GF-D8 (cell line): ENCODE results near the gene SCGB2B2.
"Not testable (repeated sequence)": the region's sequence is repeated elsewhere in the genome, so short reads cannot be mapped to it uniquely, and the experiment has no call there.

Source experiments
- DNase-seq: peaks from one replicate; lab custom pipeline; 2025; lab: John Stamatoyannopoulos, UW

The SCGB2B2 gene

GRCh38 chr19:34668690-34669089 lies 8.3 kb downstream of the SCGB2B2 start:
- DNase-seq: not testable (repeated sequence)

GRCh38 chr19:34668077-34668689 lies 8.8 kb downstream of the SCGB2B2 start:
- DNase-seq: not testable (repeated sequence)

- no peak for DNase-seq
Measured at GRCh38 chr19:34667349-34668076, 9.4 kb downstream of the SCGB2B2 start.

- DNase-seq: no peak
Measured at GRCh38 chr19:34666958-34667265, 10.0 kb downstream of the SCGB2B2 start.

- DNase-seq: no peak
Measured at GRCh38 chr19:34666200-34666957, 10.6 kb downstream of the SCGB2B2 start.

- DNase-seq: not testable (repeated sequence)
Measured at GRCh38 chr19:34665275-34665674, 11.7 kb downstream of the SCGB2B2 start.

- no peak for DNase-seq
Measured at GRCh38 chr19:34664870-34665269, 12.1 kb downstream of the SCGB2B2 start.

- no peak for DNase-seq
Measured at GRCh38 chr19:34664168-34664567, 12.8 kb downstream of the SCGB2B2 start.

- no peak for DNase-seq
Measured at GRCh38 chr19:34662919-34663318, 14.0 kb downstream of the SCGB2B2 start.

GRCh38 chr19:34661357-34661756 lies 15.6 kb downstream of the SCGB2B2 start:
- no peak for DNase-seq

GRCh38 chr19:34655651-34656050 lies 21.3 kb downstream of the SCGB2B2 start:
- no peak for DNase-seq

GRCh38 chr19:34654796-34655195 lies 22.2 kb downstream of the SCGB2B2 start:
- no peak for DNase-seq

GRCh38 chr19:34651747-34652146 lies 25.2 kb downstream of the SCGB2B2 start:
- no peak for DNase-seq

- DNase-seq: no peak
Measured at GRCh38 chr19:34649886-34650543, 26.9 kb downstream of the SCGB2B2 start.

- no peak for DNase-seq
Measured at GRCh38 chr19:34645551-34645950, 31.4 kb downstream of the SCGB2B2 start.

GRCh38 chr19:34644991-34645461 lies 31.9 kb downstream of the SCGB2B2 start:
- no peak for DNase-seq

GRCh38 chr19:34642241-34642640 lies 34.7 kb downstream of the SCGB2B2 start:
- no peak for DNase-seq

GRCh38 chr19:34639491-34640085 lies 37.4 kb downstream of the SCGB2B2 start:
- no peak for DNase-seq

- no peak for DNase-seq
Measured at GRCh38 chr19:34633802-34634201, 43.2 kb downstream of the SCGB2B2 start.
